Neural progenitor cell (in vitro differentiated cells): ENCODE results near the gene PCDHGA5. TPM values are rescaled to one million over a fixed set of nuclear protein-coding genes. Genes with fewer than 3 reads are reported as not detected.

Experiments used
- DNase-seq: peaks from one replicate; pipeline ENCODE4 v3.0.0-alpha.2; 2016; ENCODE audit warnings: low spot score
- H2AFZ ChIP-seq: fragments of 200-600 bp; sonication (generic); replicated peaks from 2 replicates; pipeline ENCODE4 v1.6.1; 2016; ENCODE audit warnings: antibody characterized with exemption
- H3F3A ChIP-seq: fragments of 200-600 bp; sonication (generic); 2 replicates; pipeline ENCODE4 v1.6.1; 2016; ENCODE audit warnings: antibody characterized with exemption, low read depth
- H3K27ac ChIP-seq: fragments of 200-600 bp; sonication (generic); 2 replicates; pipeline ENCODE4 v1.5.1; 2016; ENCODE audit warnings: mild to moderate bottlenecking
- H3K27me3 ChIP-seq: fragments of 200-600 bp; sonication (generic); 2 replicates; pipeline ENCODE4 v1.6.1; 2016; ENCODE audit warnings: mild to moderate bottlenecking, moderate library complexity
- H3K36me3 ChIP-seq: fragments of 200-600 bp; sonication (generic); 2 replicates; pipeline ENCODE4 v1.5.1; 2016
- H3K4me1 ChIP-seq: fragments of 200-600 bp; sonication (generic); 2 replicates; pipeline ENCODE4 v1.6.1; 2016; ENCODE audit warnings: mixed run types
- H3K4me2 ChIP-seq: fragments of 200-600 bp; sonication (generic); 2 replicates; pipeline ENCODE4 v1.6.1; 2016
- H3K4me3 ChIP-seq: fragments of 200-600 bp; sonication (generic); 2 replicates; pipeline ENCODE4 v1.5.1; 2016
- H3K79me2 ChIP-seq: fragments of 200-600 bp; sonication (generic); 2 replicates; pipeline ENCODE4 v1.6.1; 2016; ENCODE audit warnings: low read depth
- H3K9ac ChIP-seq: fragments of 200-600 bp; sonication (generic); 2 replicates; pipeline ENCODE4 v1.6.1; 2016
- H3K9me3 ChIP-seq: fragments of 200-600 bp; sonication (generic); 2 replicates; pipeline ENCODE4 v1.5.1; 2016; ENCODE audit warnings: low read depth
- H4K20me1 ChIP-seq: fragments of 200-600 bp; sonication (generic); 2 replicates; pipeline ENCODE4 v1.6.1; 2016; ENCODE audit warnings: low read depth
- H3K27ac Mint-ChIP-seq: 3 replicates; pipeline ENCODE4 v1.8.0; 2021; ENCODE audit warnings: mixed read lengths
- H3K27me3 Mint-ChIP-seq: 2 replicates; pipeline ENCODE4 v1.8.0; 2022; ENCODE audit warnings: low read depth, mild to moderate bottlenecking, inconsistent platforms, moderate library complexity, mixed read lengths; ENCODE audit not compliant: insufficient read depth
- H3K36me3 Mint-ChIP-seq: 3 replicates; pipeline ENCODE4 v1.8.0; 2021; ENCODE audit warnings: mixed read lengths
- H3K4me1 Mint-ChIP-seq: 3 replicates; pipeline ENCODE4 v1.8.0; 2021; ENCODE audit warnings: mixed read lengths
- H3K4me3 Mint-ChIP-seq: 3 replicates; pipeline ENCODE4 v1.8.0; 2021; ENCODE audit warnings: mild to moderate bottlenecking, moderate library complexity, mixed read lengths
- H3K9me3 Mint-ChIP-seq: 3 replicates; pipeline ENCODE4 v1.8.0; 2020; ENCODE audit warnings: mixed read lengths
- EZH2 ChIP-seq: fragments of 200-600 bp; sonication (generic); IDR thresholded peaks from 2 replicates; pipeline ENCODE4 v1.6.1; 2017; ENCODE audit warnings: antibody characterized with exemption, mild to moderate bottlenecking, moderate library complexity
- EZH2phosphoT487 ChIP-seq: fragments of 200-600 bp; sonication (generic); IDR thresholded peaks from 2 replicates; pipeline ENCODE4 v1.6.1; 2017; ENCODE audit warnings: antibody characterized with exemption
- total RNA-seq: library from RNA; depleted of rRNA; stranded (reverse); fragments of >200 nt; gene quantifications from 2 replicates; pipeline ENCODE4 v1.2.3, GENCODE V29; 2015; ENCODE audit warnings: low replicate concordance
- TF ChIP-seq, protein P1 (sequence below): fragments of 200-600 bp; sonication (generic); IDR thresholded peaks from 2 replicates; pipeline ENCODE4 v1.5.1; 2017; ENCODE audit warnings: antibody characterized with exemption, mild to moderate bottlenecking

The PCDHGA5 gene
- total RNA-seq, 1 donor from 2014 or later = 0.71 TPM

DNA sequence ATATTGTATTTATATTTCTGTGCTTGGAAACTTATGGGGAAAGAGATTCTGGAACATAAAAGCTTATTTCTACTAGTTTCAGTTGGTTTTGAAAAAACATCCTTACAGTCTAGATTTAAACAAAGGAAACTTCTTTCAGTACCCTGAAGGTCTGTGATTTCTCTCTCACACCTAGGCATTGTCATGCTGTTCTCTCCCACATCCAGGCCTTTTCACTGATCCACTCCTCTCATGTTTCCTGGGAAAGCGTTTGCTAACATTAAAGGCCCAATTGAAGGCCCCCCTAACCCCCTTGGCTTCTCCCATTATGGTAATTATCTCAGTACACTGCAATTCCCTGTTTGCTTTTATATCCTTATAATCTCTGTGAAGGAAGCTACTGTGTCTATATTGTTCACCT is 21.2 kb upstream of the PCDHGA5 start:
- Mint-ChIP-seq H3K36me3 (peaks cover 6% of the 10 kb centered on the region), H3K4me3 (no peak overlapping the region), H3K9me3 (peaks cover 60% of the 10 kb centered on the region), H3K27ac (no peak overlapping the region), H3K27me3 (peaks cover 9% of the 10 kb centered on the region), H3K4me1 (no peaks in the 10 kb centered on the region)
- Histone ChIP-seq H3K9me3 (peaks cover 18% of the 10 kb centered on the region), H3K4me2 (no peak overlapping the region), H3K27me3 (no peaks in the 10 kb centered on the region), H3K27ac (no peak overlapping the region), H3K36me3 (no peaks in the 10 kb centered on the region), H2AFZ (no peak overlapping the region), H3K4me3 (no peak overlapping the region), H3K9ac (no peak overlapping the region), H3K4me1 (no peaks in the 10 kb centered on the region), H4K20me1 (no peaks in the 10 kb centered on the region), H3K79me2 (no peaks in the 10 kb centered on the region), H3F3A (no peaks in the 10 kb centered on the region)
- DNase-seq = no peak
- TF ChIP-seq EZH2 (no peak), EZH2phosphoT487 (no peak)
- TF ChIP-seq, protein P1, sequence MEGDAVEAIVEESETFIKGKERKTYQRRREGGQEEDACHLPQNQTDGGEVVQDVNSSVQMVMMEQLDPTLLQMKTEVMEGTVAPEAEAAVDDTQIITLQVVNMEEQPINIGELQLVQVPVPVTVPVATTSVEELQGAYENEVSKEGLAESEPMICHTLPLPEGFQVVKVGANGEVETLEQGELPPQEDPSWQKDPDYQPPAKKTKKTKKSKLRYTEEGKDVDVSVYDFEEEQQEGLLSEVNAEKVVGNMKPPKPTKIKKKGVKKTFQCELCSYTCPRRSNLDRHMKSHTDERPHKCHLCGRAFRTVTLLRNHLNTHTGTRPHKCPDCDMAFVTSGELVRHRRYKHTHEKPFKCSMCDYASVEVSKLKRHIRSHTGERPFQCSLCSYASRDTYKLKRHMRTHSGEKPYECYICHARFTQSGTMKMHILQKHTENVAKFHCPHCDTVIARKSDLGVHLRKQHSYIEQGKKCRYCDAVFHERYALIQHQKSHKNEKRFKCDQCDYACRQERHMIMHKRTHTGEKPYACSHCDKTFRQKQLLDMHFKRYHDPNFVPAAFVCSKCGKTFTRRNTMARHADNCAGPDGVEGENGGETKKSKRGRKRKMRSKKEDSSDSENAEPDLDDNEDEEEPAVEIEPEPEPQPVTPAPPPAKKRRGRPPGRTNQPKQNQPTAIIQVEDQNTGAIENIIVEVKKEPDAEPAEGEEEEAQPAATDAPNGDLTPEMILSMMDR = no peak

- H3K4me1 Mint-ChIP-seq = no peaks in the 10 kb centered on the region
- peaks cover 9% of the 10 kb centered on the region for H3K27me3 Mint-ChIP-seq
- Histone ChIP-seq H3K27me3 (no peaks in the 10 kb centered on the region), H3K9ac (no peak within 1 kb of the TSS), H3K79me2 (no peaks in the 10 kb centered on the region), H3K27ac (no peak within 1 kb of the TSS), H3K4me1 (no peaks in the 10 kb centered on the region), H3K4me2 (no peak within 1 kb of the TSS), H3K9me3 (peaks cover 18% of the 10 kb centered on the region), H3K36me3 (no peaks in the 10 kb centered on the region), H3K4me3 (no peak within 1 kb of the TSS), H2AFZ (peak within 1 kb of the TSS; percentile 42), H4K20me1 (no peaks in the 10 kb centered on the region), H3F3A (no peaks in the 10 kb centered on the region)
- no peak within 1 kb of the TSS for H3K27ac Mint-ChIP-seq
- H3K36me3 Mint-ChIP-seq = peaks cover 6% of the 10 kb centered on the region
- peaks cover 55% of the 10 kb centered on the region for H3K9me3 Mint-ChIP-seq
- DNase-seq = no peak
- no peak within 1 kb of the TSS for H3K4me3 Mint-ChIP-seq
- TF ChIP-seq EZH2phosphoT487 = no peak
- TF ChIP-seq, protein P1 = peak; percentile 45
Observed at GRCh38 chr5:141343242-141343952, 20.6 kb upstream of the PCDHGA5 start, which contains the start of gene PCDHGA3. Gene PCDHGA3 (plus strand): TSS chr5:141343829. CDS start chr5:141344034, 205 bp downstream.

GRCh38 chr5:141343953-141344463 is 20.0 kb upstream of the PCDHGA5 start:
- H4K20me1 ChIP-seq = no peaks in the 10 kb centered on the region
- H2AFZ ChIP-seq = peak overlapping the region; percentile 42
- Mint-ChIP-seq H3K4me1 (no peaks in the 10 kb centered on the region), H3K27ac (no peak overlapping the region), H3K27me3 (peaks cover 7% of the 10 kb centered on the region), H3K36me3 (peaks cover 6% of the 10 kb centered on the region), H3K9me3 (peaks cover 51% of the 10 kb centered on the region), H3K4me3 (no peak overlapping the region)
- no peak overlapping the region for H3K27ac ChIP-seq
- no peak overlapping the region for H3K4me2 ChIP-seq
- no peaks in the 10 kb centered on the region for H3K79me2 ChIP-seq
- H3K9me3 ChIP-seq = peaks cover 18% of the 10 kb centered on the region
- no peaks in the 10 kb centered on the region for H3F3A ChIP-seq
- no peaks in the 10 kb centered on the region for H3K27me3 ChIP-seq
- H3K9ac ChIP-seq = no peak overlapping the region
- H3K4me3 ChIP-seq = no peak overlapping the region
- no peak for DNase-seq
- H3K36me3 ChIP-seq = no peaks in the 10 kb centered on the region
- H3K4me1 ChIP-seq = no peaks in the 10 kb centered on the region
- no peak for TF ChIP-seq EZH2
- TF ChIP-seq, protein P1 = no peak
- no peak for TF ChIP-seq EZH2phosphoT487
